ENCODE data around the gene GALNT6. TPM values are rescaled to one million over a fixed set of nuclear protein-coding genes. Genes with fewer than 3 reads are reported as not detected.
A peak's percentile ranks its signal among the peaks of the same experiment; 100 is the strongest.

GALNT6 gene
- total and polyA plus RNA-seq, 7 experiments from 2014 or later = 2.5 to 19.5 (median 13.4) TPM

DNA sequence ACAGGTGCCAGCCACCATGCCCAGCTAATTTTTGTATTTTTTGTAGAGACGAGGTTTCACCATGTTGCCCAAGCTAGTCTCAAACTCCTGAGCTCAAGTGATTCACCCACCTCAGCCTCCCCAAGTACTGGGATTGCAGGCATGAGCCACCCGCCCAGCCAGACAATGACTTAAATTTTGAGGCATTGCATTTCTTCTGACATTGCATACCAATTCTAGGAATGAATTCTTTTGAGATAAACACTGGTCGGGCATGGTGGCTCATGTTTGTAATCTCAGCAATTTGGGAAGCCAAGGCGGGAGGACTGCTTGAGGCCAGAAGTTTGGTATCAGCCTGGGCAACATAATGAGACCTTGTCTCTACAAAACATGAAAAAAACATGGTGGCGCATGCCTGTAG, 42.2 kb downstream of the GALNT6 start:
- H3K4me1 Mint-ChIP-seq = peaks cover 0 to 11% (median 5%) of the 10 kb centered on the region in 7 donors
- H3K4me3 ChIP-seq (ENCODE audit: low read length) = no peak overlapping the region
- no peak overlapping the region for H3K27ac ChIP-seq (ENCODE audit: low read depth, low read length)
- peaks cover 0 to 4% (median 0%) of the 10 kb centered on the region in 5 donors for H3K27me3 Mint-ChIP-seq
- no peak for DNase-seq
- intact Hi-C loops (cut with micrococcal nuclease) = no loop called here
- H3K9me3 Mint-ChIP-seq = no peaks in the 10 kb centered on the region
- no peaks in the 10 kb centered on the region for H3K27me3 ChIP-seq (ENCODE audit: control insufficient read depth in 2 of 2, insufficient read depth in 2 of 2, low read length in 2 of 2)
- peaks cover 0 to 6% (median 0%) of the 10 kb centered on the region in 3 experiments for H3K36me3 ChIP-seq (ENCODE audit: control insufficient read depth in 2 of 3, insufficient read depth in 3 of 3, low read length in 3 of 3)
- H3K4me3 Mint-ChIP-seq = no peak overlapping the region
- no peaks in the 10 kb centered on the region for H3K4me1 ChIP-seq (ENCODE audit: control insufficient read depth in 2 of 2, insufficient read depth in 2 of 2, low read length in 2 of 2)
- H3K27ac Mint-ChIP-seq = no peak overlapping the region
- peaks cover 0 to 2% (median 0%) of the 10 kb centered on the region in 5 donors for H3K36me3 Mint-ChIP-seq
- CTCF ChIA-PET = interaction anchor here (2.7 kb wide), 1 partner anchor 8 kb away, joined by 16 read pairs; no protein-coding TSS in a partner anchor
- H3K9me3 ChIP-seq (ENCODE audit: control insufficient read depth in 2 of 3, low read length in 3 of 3) = no peaks in the 10 kb centered on the region
- no peak for ATAC-seq
- POLR2A ChIA-PET = interaction anchor here (0.6 kb wide), 1 partner anchor 59 kb away, joined by 3 read pairs; no protein-coding TSS in a partner anchor

DNA sequence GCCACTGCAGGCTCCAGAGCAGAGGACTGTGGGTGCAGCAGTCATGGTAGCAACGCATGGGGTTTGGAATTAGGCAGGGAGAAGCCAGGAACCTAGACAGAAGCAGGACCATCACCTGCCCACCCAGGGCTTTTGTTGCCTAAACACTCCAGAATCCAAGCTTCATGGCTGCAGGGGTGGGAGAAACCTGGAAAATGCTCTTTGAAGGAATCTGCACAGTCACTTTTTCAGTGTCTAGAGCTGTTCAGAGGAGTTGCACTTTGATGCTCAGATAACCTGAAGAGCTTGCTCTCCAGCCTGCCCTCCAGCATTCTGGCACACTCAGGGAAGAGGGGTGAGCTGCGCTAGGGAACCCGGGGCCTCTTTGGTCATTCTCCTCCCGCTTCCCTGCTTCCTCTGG, 43.1 kb downstream of the GALNT6 start:
- no peaks in the 10 kb centered on the region for H3K9me3 ChIP-seq (ENCODE audit: control insufficient read depth in 2 of 3, low read length in 3 of 3)
- no peaks in the 10 kb centered on the region for H3K36me3 Mint-ChIP-seq
- H3K27ac ChIP-seq (ENCODE audit: low read depth, low read length) = no peak overlapping the region
- intact Hi-C loops (cut with micrococcal nuclease) = no loop called here
- no peak overlapping the region for H3K4me3 ChIP-seq (ENCODE audit: low read length)
- no peaks in the 10 kb centered on the region for H3K36me3 ChIP-seq (ENCODE audit: control insufficient read depth in 2 of 3, insufficient read depth in 3 of 3, low read length in 3 of 3)
- no peaks in the 10 kb centered on the region for H3K9me3 Mint-ChIP-seq
- ChIA-PET CTCF (no interaction called here), POLR2A (no interaction called here)
- DNase-seq (no peak), ATAC-seq (no peak)
- H3K27ac Mint-ChIP-seq = no peak overlapping the region
- no peaks in the 10 kb centered on the region for H3K4me1 ChIP-seq (ENCODE audit: control insufficient read depth in 2 of 2, insufficient read depth in 2 of 2, low read length in 2 of 2)
- peaks cover 0 to 4% (median 0%) of the 10 kb centered on the region in 5 donors for H3K27me3 Mint-ChIP-seq
- H3K27me3 ChIP-seq (ENCODE audit: control insufficient read depth in 2 of 2, insufficient read depth in 2 of 2, low read length in 2 of 2) = no peaks in the 10 kb centered on the region
- no peak overlapping the region for H3K4me3 Mint-ChIP-seq
- peaks cover 0 to 11% (median 5%) of the 10 kb centered on the region in 7 donors for H3K4me1 Mint-ChIP-seq

DNA sequence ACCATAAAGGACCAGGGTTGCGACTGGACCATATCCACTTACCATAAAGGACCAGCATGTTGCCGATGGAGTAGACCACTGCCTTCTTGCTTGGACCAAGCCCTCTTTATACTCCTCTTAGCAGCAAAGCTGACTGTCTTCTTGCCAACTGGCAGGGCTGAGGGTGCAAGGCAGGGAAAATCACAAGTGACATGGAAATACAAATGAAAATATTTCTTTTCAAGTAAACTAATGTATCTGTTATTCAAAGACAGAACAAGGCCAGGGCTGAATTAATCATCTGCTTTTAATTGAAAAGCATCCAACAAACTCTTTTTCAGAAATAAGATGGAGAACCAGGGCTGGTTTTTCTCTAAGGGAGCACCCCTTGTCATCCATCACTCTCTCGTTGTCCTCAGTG, 44.6 kb downstream of the GALNT6 start, which contains the start of gene CELA1:
CELA1 (minus strand) TSS at position 99 of the 400 bp plus-strand sequence; CDS start at position 58, 41 bp downstream.
- Mint-ChIP-seq H3K36me3 (no peaks in the 10 kb centered on the region), H3K9me3 (no peaks in the 10 kb centered on the region), H3K4me1 (peaks cover under 1 to 8% (median 5%) of the 10 kb centered on the region in 7 donors), H3K27me3 (peaks cover 0 to 4% (median 0%) of the 10 kb centered on the region in 5 donors), H3K27ac (peak within 1 kb of the TSS in 3 of 9 donors; percentile 33 to 71 (median 71)), H3K4me3 (no peak within 1 kb of the TSS)
- H3K27me3 ChIP-seq (ENCODE audit: control insufficient read depth in 2 of 2, insufficient read depth in 2 of 2, low read length in 2 of 2) = no peaks in the 10 kb centered on the region
- intact Hi-C loops (cut with micrococcal nuclease) = no loop called here
- H3K36me3 ChIP-seq (ENCODE audit: control insufficient read depth in 2 of 3, insufficient read depth in 3 of 3, low read length in 3 of 3) = no peaks in the 10 kb centered on the region
- no peak within 1 kb of the TSS for H3K4me3 ChIP-seq (ENCODE audit: low read length)
- no peak for DNase-seq
- ChIA-PET POLR2A (no interaction called here), CTCF (no interaction called here)
- no peak within 1 kb of the TSS for H3K27ac ChIP-seq (ENCODE audit: low read depth, low read length)
- H3K4me1 ChIP-seq (ENCODE audit: control insufficient read depth in 2 of 2, insufficient read depth in 2 of 2, low read length in 2 of 2) = peaks cover 0 to under 1% of the 10 kb centered on the region in 2 donors
- no peaks in the 10 kb centered on the region for H3K9me3 ChIP-seq (ENCODE audit: control insufficient read depth in 2 of 3, low read length in 3 of 3)
- no peak for ATAC-seq

DNA sequence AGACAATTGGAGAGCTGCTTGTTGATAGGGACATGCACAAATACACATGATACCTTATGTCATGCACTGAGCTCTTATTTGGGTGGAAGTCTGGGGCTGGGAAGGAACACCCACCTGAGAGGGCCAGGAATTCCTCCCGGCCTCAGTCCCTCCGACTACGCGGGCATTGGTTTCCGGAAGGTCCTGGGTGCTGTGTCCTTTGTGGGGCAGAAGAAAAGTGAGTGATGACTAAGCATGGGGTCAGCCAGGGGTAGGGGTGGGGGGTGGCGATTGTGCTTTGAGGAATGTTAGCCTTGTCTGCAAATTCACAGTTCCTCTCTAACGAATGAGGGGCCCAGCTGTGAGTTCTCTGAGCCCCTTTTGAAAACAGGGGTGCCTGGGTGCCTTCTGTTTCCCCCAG, 45.5 kb downstream of the GALNT6 start:
- CTCF ChIA-PET = no interaction called here
- Mint-ChIP-seq H3K36me3 (no peaks in the 10 kb centered on the region), H3K9me3 (no peaks in the 10 kb centered on the region), H3K27ac (no peak overlapping the region), H3K4me1 (peaks cover 8 to 14% (median 11%) of the 10 kb centered on the region in 7 donors), H3K4me3 (no peak overlapping the region), H3K27me3 (peaks cover 0 to 4% (median 0%) of the 10 kb centered on the region in 5 donors)
- POLR2A ChIA-PET = no interaction called here
- Histone ChIP-seq H3K4me1 (ENCODE audit: control insufficient read depth in 2 of 2, insufficient read depth in 2 of 2, low read length in 2 of 2) (peaks cover 4 to 8% of the 10 kb centered on the region in 2 donors), H3K9me3 (ENCODE audit: control insufficient read depth in 2 of 3, low read length in 3 of 3) (no peaks in the 10 kb centered on the region), H3K27me3 (ENCODE audit: control insufficient read depth in 2 of 2, insufficient read depth in 2 of 2, low read length in 2 of 2) (no peaks in the 10 kb centered on the region), H3K27ac (ENCODE audit: low read depth, low read length) (no peak overlapping the region), H3K36me3 (ENCODE audit: control insufficient read depth in 2 of 3, insufficient read depth in 3 of 3, low read length in 3 of 3) (no peaks in the 10 kb centered on the region), H3K4me3 (ENCODE audit: low read length) (no peak overlapping the region)
- intact Hi-C loops (cut with micrococcal nuclease) = no loop called here
- ATAC-seq (no peak), DNase-seq (no peak)

DNA sequence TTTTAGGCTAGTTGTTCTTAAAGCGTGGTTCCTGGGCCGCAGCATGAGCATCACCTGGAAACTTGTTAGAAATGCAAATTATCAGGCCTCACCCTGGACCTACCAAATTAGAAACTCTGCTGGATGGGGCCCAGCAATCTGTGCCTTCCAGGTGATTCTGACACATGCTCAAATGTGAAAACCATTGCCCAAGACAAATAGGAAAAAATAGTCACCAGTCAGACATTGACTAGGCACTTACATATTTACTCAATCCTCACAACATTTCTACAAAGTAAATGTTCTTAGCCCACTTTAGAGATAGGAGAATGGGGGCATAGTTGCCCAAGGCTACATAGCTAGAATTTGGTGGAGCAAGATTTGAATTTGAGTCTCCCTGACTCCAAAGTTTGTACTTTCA, 48.0 kb downstream of the GALNT6 start:
- Mint-ChIP-seq H3K4me3 (no peak overlapping the region), H3K36me3 (no peaks in the 10 kb centered on the region), H3K4me1 (peaks cover 11 to 20% (median 13%) of the 10 kb centered on the region in 7 donors), H3K27me3 (peaks cover 0 to 3% (median 0%) of the 10 kb centered on the region in 5 donors), H3K9me3 (no peaks in the 10 kb centered on the region), H3K27ac (no peak overlapping the region)
- ChIA-PET POLR2A (interaction anchor here (1.2 to 15.4 kb wide), 4 partner anchors 21 to 81 kb away, joined by 3 to 320 read pairs (median 32); partner anchors contain the start of genes BIN2 and SMAGP), CTCF (interaction anchor here (1.2 to 3.4 kb wide), 4 partner anchors 8 to 72 kb away, joined by 3 to 18 read pairs (median 4); partner anchors contain the start of gene SMAGP)
- Histone ChIP-seq H3K9me3 (ENCODE audit: control insufficient read depth in 2 of 3, low read length in 3 of 3) (no peaks in the 10 kb centered on the region), H3K27ac (ENCODE audit: low read depth, low read length) (no peak overlapping the region), H3K36me3 (ENCODE audit: control insufficient read depth in 2 of 3, insufficient read depth in 3 of 3, low read length in 3 of 3) (no peaks in the 10 kb centered on the region), H3K27me3 (ENCODE audit: control insufficient read depth in 2 of 2, insufficient read depth in 2 of 2, low read length in 2 of 2) (no peaks in the 10 kb centered on the region), H3K4me3 (ENCODE audit: low read length) (no peak overlapping the region), H3K4me1 (ENCODE audit: control insufficient read depth in 2 of 2, insufficient read depth in 2 of 2, low read length in 2 of 2) (peaks cover 4 to 8% of the 10 kb centered on the region in 2 donors)
- DNase-seq (no peak), ATAC-seq (no peak)
- intact Hi-C loops (cut with micrococcal nuclease) = loop anchor here (5.0 kb wide), 3 partner anchors 36 to 576 kb away; no protein-coding TSS in a partner anchor

DNA sequence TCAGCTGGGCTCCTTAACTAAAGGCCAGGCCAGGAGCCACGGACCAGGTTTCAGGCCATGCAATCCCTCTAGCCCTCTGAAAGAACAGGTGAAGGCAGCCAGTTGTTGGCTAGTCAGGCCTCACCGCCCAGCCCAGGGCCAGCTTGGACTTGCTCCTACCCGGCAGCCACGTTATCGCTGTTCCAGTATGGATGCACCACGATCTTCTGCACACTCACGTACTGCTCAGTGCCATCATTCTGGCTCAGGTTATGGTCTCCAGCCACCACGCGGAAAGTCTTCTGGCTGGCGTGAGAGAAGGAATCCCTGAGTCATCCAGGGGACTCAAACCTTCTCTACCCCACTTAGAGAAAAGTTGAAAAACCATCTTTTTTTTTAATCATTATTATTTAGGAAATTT, 48.8 kb downstream of the GALNT6 start:
- Histone ChIP-seq H3K9me3 (ENCODE audit: control insufficient read depth in 2 of 3, low read length in 3 of 3) (no peaks in the 10 kb centered on the region), H3K4me1 (ENCODE audit: control insufficient read depth in 2 of 2, insufficient read depth in 2 of 2, low read length in 2 of 2) (peaks cover 4 to 8% of the 10 kb centered on the region in 2 donors), H3K27ac (ENCODE audit: low read depth, low read length) (no peak overlapping the region), H3K4me3 (ENCODE audit: low read length) (no peak overlapping the region), H3K36me3 (ENCODE audit: control insufficient read depth in 2 of 3, insufficient read depth in 3 of 3, low read length in 3 of 3) (no peaks in the 10 kb centered on the region), H3K27me3 (ENCODE audit: control insufficient read depth in 2 of 2, insufficient read depth in 2 of 2, low read length in 2 of 2) (no peaks in the 10 kb centered on the region)
- Mint-ChIP-seq H3K27ac (no peak overlapping the region), H3K27me3 (no peaks in the 10 kb centered on the region), H3K36me3 (no peaks in the 10 kb centered on the region), H3K4me3 (no peak overlapping the region), H3K9me3 (no peaks in the 10 kb centered on the region), H3K4me1 (peaks cover 11 to 20% (median 13%) of the 10 kb centered on the region in 7 donors)
- intact Hi-C loops (cut with micrococcal nuclease) = loop anchor here (5.0 kb wide), 3 partner anchors 35 to 575 kb away; no protein-coding TSS in a partner anchor
- no peak for ATAC-seq
- POLR2A ChIA-PET = interaction anchor here (2.6 to 15.4 kb wide), 3 partner anchors 21 to 72 kb away, joined by 21 to 320 read pairs (median 43); partner anchors contain the start of genes BIN2 and SMAGP
- CTCF ChIA-PET = interaction anchor here (0.8 to 4.9 kb wide), 10 partner anchors 9 to 101 kb away, joined by 3 to 118 read pairs (median 18); partner anchors contain the start of gene SMAGP
- DNase-seq = no peak

All from naive thymus-derived CD4-positive, alpha-beta T cell (primary cell).